Left forelimb (tissue), 1 donor: ENCODE results near the gene C1orf185.
"Not testable (repeated sequence)": the region's sequence is repeated elsewhere in the genome, so short reads cannot be mapped to it uniquely, and the experiment has no call there.

Experiments used
- DNase-seq: peaks from one replicate; pipeline ENCODE4 v3.0.0-alpha.2; 2018; ENCODE audit warnings: low spot score

Gene C1orf185

DNA sequence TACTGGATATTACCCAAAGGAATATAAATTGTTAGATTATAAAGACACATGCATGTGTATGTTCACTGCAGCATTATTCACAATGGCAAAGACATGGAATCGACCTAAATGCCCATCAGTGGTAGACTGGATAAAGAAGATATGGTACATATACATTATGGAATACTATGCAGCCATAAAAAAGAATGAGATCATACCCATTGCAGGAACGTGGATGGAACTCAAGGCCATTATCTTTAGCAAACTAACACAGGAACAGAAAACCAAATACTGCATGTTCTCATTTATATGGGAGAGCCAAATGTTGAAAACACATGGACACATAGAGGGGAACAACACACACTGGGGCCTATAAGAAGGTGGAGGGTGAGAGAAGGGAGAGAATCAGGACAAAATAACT is 35.7 kb downstream of the C1orf185 start:
- DNase-seq, result not testable (repeated sequence)

- no peak for DNase-seq
Measured at GRCh38 chr1:51139474-51139873, 37.4 kb downstream of the C1orf185 start.

GRCh38 chr1:51147394-51147793 is 45.4 kb downstream of the C1orf185 start:
- DNase-seq, result no peak

GRCh38 chr1:51154776-51155175 is 52.7 kb downstream of the C1orf185 start:
- DNase-seq, result no peak

- DNase-seq, result no peak
Measured at GRCh38 chr1:51156752-51157151, 54.7 kb downstream of the C1orf185 start.

DNA sequence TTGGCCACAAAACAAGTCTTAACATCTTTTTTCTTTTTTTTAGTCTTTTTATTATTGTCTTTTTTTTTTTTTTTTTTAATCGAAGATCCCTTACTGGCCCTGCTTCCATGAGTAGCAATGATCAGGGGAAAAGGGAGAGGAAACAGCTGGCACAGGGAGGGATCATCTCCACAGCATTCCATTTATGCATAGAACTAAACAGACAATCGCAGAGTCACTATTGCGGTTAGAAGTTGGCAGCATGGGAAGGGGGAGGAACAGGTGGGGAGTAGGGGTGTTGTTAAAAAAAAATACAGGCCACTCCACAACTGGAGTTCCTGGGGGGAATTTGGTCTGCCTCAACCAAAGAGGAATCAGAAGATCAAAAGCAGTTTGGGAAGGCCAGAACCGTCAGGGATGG is 55.4 kb downstream of the C1orf185 start:
- no peak for DNase-seq

GRCh38 chr1:51158263-51158662 is 56.2 kb downstream of the C1orf185 start:
- no peak for DNase-seq

DNA sequence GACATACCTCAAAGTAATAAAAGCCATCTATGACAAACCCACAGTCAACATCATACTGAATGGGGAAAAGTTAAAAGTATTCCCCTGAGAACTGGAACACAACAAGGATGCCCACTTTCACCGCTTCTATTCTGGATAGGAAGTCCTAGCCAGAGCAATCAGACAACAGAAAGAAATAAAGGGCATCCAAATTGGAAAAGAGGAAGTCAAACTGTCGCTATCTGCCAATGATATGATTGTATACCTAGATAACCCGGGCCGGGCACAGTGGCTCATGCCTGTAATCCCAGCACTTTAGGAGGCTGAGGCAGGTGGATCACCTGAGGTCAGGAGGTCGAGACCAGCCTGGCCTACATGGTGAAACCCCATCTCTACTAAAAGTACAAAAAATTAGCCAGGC is 60.5 kb downstream of the C1orf185 start:
- DNase-seq, result not testable (repeated sequence)

DNA sequence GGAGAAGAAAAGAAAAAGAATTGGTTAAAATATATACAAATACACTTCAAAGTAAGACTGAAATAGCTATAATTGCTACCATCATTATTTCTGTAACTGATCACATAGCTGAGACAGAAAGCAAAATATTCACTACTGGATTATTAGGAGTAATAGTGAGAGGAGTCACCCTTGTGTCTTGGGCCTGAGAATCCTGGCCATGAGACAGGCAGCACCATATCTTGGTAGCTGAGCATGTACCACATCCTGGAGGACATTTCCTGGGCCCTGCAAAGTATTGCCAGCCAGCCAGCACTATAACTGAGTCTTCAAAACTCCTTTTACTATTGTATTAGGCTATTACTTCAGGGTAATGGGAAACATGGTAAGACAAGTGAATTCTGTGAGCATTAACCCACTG is 63.5 kb downstream of the C1orf185 start:
- no peak for DNase-seq

- DNase-seq, result no peak
Measured at GRCh38 chr1:51168266-51168845, 66.3 kb downstream of the C1orf185 start.

DNA sequence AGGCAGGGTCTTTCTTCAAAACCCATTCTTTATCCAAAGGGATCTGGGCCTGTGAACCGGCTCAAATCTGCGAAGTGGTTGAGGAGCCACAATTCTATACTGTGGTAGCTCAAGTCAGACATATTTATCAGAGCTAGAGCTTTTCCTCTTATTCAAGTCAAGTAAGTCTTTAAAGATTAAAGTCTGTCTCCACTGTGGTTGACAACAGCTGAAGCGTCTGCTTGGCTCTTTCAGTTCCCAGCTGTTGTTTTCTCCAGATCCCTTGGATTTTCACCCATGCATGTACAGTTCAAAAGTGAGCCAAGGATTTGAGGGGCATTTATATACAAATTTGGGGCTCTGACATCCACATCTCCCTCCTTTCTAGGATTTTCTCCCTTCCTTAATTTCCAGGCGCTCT is 66.9 kb downstream of the C1orf185 start:
- DNase-seq, result no peak

GRCh38 chr1:51170342-51170741 is 68.3 kb downstream of the C1orf185 start:
- no peak for DNase-seq

- DNase-seq, result no peak
Measured at GRCh38 chr1:51172811-51173210, 70.8 kb downstream of the C1orf185 start.

DNA sequence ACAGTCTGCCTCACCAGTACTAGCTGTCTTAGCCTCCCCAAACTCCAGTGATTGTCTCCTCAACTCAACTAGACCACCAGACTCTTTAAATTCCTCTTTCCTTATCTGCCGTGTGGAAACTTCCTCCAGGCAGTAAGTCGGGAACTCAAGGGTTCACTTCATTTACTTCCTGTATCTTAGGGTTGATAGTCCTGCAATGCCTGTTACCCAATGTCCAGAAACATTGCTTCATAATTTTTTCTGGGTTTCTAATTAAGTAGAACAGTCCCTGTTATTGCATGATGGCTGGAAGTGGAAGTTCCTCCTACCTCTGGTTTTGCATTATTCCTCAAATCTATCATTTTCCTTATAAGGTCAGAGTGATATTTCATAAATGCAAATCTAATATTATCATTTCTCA is 73.2 kb downstream of the C1orf185 start:
- DNase-seq, result no peak

- DNase-seq, result not testable (repeated sequence)
Measured at GRCh38 chr1:51177988-51178387, 76.0 kb downstream of the C1orf185 start.

DNA sequence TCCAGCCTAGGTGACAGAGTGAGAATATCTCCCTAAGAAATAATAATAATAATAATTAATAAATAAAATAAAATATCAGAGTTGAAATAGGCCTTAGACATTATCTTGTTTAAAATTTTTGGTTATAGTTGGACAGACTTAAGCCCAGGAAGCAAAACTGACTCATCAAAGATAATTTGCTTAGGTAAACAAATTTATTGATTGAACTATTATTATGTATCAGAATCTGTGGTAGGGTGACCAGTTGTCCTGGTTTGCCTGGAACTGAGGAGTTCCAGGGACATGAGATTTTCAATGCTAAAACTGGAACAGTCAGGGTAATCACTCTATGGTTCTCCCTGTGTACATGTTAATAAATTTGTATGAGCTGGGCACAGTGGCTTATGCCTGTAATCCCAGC is 86.2 kb downstream of the C1orf185 start:
- no peak for DNase-seq

DNA sequence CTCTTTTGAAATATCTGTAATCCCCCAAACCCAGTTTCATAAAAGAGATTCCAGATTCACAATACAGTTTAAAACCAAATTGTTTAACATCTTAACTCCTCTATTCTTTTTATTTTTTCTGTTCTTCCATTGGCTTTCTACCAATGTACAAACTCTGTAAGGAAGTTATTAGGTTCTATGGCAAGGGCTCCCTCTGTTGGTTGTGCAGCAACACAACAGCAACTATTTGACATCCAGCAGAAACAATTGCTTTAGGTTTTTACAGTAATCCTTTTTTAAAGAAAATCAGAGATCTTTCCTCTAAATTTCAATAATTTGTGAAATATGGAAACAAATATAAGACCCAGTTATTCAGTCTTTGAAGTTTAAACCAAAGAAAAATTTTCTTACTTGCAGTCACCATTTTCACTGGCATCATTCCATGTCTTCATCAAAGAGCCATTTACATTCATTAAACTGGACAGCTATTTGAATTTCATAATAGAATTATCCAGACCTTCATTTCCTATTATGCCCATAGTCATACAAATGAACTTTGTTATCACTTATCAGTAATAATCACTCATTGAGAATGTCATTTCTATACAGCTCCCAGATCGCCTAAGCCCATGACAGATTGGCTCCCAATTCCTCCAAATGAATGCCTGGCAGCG is 87.5 kb downstream of the C1orf185 start:
- DNase-seq, result no peak

- no peak for DNase-seq
Measured at GRCh38 chr1:51190961-51191360, 88.9 kb downstream of the C1orf185 start.

- no peak for DNase-seq
Measured at GRCh38 chr1:51192213-51192843, 90.3 kb downstream of the C1orf185 start.

GRCh38 chr1:51193564-51193963 is 91.5 kb downstream of the C1orf185 start:
- no peak for DNase-seq
